COLO829 (cell line): ENCODE data around the gene SYT2.
"Not testable (repeated sequence)": the region's sequence is repeated elsewhere in the genome, so short reads cannot be mapped to it uniquely, and the experiment has no call there.

Experiments
- DNase-seq: peaks from one replicate; pipeline ENCODE4 v3.0.0; 2012; ENCODE audit warnings: low spot score

SYT2 gene

GRCh38 chr1:202569393-202570322, 140.6 kb downstream of the SYT2 start:
- no peak for DNase-seq

GRCh38 chr1:202568826-202569225, 141.4 kb downstream of the SYT2 start:
- DNase-seq, result no peak

DNA sequence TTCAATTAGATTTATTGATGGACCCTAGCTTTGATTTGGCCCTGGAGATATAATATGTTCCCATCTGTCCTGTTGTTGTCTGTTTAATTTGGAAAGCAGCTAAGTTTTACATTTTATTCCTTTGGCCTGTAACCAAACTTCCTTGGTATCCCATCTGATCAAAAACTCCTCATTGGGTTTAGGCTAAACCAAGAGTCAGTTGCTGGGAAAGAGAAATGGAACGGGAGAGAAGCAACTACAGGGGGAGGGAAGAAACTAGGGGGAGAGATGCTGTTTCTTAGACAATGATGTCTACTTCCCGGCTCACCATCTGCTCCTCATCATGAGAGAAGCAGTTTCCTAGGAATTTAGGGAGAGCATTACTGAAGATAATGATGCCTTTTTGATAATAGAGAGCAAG, 141.8 kb downstream of the SYT2 start:
- no peak for DNase-seq

DNA sequence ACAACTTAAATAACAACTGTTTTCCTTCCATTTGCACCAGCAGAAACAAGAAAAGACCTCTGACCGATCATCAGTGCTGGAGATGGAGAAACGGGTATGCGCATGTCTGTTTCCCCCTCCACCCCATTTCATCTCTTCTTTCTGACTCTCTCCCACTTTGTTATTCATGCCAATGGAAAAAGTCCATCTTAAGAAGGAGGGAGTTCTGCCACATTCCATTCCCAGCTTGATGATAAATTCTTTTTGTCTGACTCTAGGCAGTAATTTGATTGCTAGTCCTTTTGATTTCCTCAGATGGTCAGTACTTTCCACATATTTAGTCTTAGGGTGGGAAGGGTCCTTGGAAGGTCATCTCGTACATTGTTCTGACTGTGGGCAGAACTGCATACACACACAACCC, 142.5 kb downstream of the SYT2 start:
- no peak for DNase-seq

- DNase-seq, result no peak
These were observed 144.2 kb downstream of the SYT2 start for GRCh38 chr1:202565890-202566602.

DNA sequence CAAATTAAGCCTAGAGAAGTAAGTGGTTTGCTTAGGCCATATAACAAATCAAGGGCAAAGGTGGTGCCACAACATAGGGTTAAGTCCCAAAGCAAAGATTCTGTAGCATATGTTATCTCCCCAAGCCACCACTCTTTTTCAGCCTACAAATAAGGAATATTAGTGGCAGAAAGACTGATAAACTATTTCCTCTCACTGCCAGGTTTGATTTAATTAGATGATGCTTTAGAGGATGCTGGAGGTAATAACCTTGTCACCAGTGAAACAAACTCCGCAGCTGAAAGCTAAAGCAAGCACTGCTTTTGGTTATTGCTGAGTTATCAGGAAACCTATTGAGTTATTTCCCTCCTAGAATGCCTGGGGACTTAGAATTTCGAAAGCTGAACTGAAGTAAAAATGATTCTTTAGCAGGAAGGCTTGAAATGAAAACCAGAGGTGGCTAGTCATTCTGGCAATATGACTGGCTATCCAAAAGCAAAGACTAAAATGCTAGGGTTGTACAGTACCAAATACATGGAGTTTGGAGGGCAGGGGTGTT, 145.2 kb downstream of the SYT2 start:
- no peak for DNase-seq

GRCh38 chr1:202563818-202564217, 146.4 kb downstream of the SYT2 start:
- no peak for DNase-seq

DNA sequence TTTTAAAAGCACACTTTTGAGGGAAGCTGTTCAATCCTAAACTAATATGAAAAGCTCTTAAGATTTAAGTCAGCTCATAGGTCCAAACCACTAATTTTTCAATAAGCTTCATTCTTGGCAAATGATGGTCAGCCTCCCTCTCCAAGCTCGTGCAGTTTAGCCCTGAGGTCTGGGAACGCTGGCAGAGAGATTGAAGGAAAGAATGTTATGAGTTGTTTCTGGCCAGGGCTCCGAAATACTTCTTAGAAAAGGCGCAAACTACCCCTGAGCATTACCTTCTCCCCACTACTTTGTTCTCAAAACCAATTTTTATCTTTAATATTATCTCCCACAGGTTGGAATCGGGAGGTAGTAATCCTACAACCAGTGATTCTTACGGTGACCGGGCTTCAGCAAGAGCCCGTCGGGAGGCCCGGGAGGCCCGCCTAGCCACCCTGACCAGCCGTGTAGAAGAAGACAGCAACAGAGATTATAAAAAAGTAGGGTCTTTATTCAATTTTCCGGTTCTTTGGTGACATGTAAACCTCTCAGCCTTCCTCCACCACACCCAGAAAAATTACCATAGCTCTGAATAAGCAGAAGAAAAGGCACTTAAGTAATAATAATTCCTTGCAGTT, 147.7 kb downstream of the SYT2 start:
- no peak for DNase-seq

DNA sequence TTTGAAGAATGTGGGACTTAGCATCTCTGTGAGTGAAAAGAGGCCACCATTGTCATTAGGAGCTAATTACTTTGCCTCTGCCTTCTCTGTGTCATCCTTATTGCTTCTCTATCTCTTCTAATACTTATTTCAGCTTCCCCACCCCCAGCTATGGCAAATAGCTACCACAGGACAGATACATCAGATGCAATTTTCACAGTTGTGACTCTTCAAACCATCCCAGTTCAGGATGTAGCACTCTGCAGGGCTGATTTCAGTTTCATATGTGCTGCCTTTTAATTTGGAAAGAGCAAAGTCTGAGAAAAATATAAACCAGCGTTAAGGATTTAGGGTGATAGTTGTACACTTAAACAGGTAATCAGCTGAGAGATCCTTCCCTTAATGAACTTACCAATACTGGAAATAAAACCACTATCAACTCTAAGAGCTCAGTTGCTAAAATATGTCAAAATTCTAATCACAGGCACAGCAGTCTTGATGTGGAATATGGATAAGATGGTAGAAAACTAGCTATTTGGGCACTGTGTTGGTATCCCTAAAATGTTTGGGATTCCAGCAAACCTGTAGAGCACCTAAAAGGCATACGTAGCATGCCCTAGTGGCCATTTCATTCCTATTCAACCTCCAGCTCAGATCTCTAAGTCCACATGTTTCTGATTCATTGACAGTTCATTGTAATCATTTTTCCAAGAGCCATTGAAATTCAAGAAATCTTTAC, 148.4 kb downstream of the SYT2 start:
- DNase-seq, result no peak

GRCh38 chr1:202561240-202561639, 149.0 kb downstream of the SYT2 start:
- no peak for DNase-seq

GRCh38 chr1:202557662-202558061, 152.6 kb downstream of the SYT2 start:
- not testable (repeated sequence) for DNase-seq

DNA sequence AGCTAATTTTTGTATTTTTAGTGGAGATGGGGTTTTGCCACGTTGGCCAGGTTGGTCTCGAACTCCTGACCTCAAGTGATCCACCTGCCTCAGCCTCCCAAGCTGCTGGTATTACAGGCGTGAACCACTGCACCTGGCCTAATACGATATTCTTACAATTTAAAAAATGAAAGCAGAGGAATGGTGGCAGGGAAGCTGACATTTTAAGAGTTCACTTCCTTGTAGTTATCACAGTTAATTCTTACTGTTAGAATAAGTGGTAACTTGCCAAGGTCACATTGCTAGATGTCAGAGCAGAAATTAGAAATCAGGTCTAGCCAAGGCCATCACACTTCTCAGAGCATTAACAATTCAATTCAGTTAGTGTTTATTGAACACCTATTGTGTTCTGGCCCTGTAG, 154.2 kb downstream of the SYT2 start:
- not testable (repeated sequence) for DNase-seq

DNA sequence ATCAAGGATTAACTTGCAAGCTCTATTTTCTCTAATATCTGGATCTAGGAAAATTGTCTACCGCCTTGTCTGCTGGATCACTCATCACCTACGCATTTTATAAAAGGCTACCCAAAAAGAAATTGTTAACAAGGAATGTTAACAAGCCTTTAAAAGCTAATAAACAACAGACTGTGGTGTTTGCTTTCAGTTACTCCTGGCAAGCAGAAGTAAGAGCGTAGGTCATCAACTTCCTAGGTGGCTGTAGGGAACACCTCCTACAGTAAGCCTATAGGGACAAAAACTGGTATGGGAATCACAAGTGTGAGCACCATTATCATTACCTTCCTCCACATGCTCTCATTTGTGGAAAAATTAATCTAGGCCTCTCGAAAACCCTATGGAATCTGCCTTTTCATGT, 155.6 kb downstream of the SYT2 start:
- DNase-seq, result not testable (repeated sequence)

DNA sequence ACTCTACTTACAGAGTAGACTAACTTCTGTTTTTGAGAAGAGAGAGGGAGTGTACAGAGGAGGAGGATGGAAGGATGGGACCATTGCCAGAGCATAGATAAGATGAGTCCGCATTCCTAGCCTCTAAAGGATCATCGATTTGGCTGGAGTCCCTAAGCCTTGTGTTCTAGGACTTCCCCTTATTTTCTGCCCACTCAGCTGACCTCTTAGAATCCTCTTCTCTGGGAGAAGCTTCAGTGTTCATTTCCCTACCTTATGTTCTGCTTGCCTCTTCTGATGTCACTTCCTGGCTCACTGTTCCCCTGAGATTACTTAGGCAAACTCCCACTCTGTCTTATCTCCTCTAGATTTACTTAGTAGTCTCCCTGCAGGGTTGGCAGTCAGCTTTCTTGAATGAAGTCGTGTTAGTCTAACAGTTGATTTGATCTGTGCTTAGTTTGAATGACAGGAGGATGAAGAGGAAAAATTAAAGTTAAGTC, 156.7 kb downstream of the SYT2 start:
- no peak for DNase-seq

GRCh38 chr1:202553078-202553477, 157.2 kb downstream of the SYT2 start:
- DNase-seq, result not testable (repeated sequence)

GRCh38 chr1:202552615-202553014, 157.6 kb downstream of the SYT2 start:
- not testable (repeated sequence) for DNase-seq

DNA sequence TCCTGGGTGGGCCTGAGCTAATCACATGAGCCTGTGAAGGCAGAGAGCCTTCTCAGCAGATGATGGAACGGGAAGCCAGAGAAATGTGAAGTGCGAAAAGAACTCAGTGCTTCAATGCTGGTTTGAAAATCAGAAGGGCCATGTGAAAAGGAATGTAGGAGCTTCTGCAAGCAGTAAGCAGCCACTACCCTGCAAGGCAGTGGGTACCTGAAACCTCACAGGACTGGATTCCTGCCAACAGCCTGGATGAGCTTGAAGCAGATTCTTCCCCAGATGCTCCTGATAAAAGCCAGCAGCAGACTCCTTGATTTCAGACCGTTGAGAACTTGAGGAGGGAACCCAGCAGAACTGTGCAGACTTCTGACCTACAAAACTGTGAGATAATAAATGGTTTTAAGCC, 158.6 kb downstream of the SYT2 start:
- DNase-seq, result no peak

DNA sequence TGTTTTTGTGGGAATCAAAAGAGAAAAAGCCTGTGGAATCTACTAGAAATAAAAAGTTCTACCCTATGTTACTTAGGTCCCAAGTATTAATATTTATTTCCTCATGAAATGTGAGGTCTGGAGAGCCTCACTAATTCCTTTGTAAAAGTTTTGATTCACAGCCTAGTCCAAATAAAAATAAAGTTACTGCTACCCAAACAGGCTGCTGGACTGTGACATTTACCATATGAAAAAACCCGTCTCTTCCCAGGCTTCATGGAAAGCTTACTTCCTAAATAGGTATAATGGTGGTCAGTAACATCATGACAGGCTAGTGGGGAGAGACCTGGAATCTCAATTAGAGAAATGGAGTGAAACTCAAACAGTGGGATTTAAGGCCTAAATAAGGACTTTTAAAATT, 160.2 kb downstream of the SYT2 start:
- not testable (repeated sequence) for DNase-seq

DNA sequence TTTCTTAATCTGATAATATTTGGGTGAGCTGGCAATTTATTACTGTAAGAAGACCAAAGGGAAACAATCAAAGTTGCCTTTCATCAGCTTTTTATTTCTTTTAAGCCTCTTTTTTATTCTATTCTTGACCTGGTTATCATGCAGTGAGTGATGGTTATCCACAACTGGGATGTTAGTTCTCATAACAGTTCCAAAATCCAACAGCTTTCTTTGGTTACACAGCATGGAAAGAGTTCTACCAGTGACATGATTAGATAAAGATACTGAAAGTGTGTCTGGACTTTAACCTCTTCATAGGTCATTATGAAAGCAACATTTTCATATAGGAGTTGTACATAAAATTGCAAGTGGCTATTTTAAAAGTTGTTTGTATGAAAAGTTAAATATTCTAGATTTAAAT, 163.0 kb downstream of the SYT2 start:
- no peak for DNase-seq

GRCh38 chr1:202546796-202547195, 163.5 kb downstream of the SYT2 start:
- not testable (repeated sequence) for DNase-seq

GRCh38 chr1:202546377-202546776, 163.9 kb downstream of the SYT2 start:
- not testable (repeated sequence) for DNase-seq
